Stimulated activated CD8-positive, alpha-beta memory T cell treated with anti-CD3 and anti-CD28 coated beads, Interleukin-15, amount 100 ng/mL, for 1 hour (primary cell): ENCODE data around the gene PRPF6.

Source experiments
- DNase-seq: peaks from one replicate; pipeline ENCODE4 v3.0.0-alpha.2; 2020; ENCODE audit warnings: low read depth

PRPF6 gene, protein sequence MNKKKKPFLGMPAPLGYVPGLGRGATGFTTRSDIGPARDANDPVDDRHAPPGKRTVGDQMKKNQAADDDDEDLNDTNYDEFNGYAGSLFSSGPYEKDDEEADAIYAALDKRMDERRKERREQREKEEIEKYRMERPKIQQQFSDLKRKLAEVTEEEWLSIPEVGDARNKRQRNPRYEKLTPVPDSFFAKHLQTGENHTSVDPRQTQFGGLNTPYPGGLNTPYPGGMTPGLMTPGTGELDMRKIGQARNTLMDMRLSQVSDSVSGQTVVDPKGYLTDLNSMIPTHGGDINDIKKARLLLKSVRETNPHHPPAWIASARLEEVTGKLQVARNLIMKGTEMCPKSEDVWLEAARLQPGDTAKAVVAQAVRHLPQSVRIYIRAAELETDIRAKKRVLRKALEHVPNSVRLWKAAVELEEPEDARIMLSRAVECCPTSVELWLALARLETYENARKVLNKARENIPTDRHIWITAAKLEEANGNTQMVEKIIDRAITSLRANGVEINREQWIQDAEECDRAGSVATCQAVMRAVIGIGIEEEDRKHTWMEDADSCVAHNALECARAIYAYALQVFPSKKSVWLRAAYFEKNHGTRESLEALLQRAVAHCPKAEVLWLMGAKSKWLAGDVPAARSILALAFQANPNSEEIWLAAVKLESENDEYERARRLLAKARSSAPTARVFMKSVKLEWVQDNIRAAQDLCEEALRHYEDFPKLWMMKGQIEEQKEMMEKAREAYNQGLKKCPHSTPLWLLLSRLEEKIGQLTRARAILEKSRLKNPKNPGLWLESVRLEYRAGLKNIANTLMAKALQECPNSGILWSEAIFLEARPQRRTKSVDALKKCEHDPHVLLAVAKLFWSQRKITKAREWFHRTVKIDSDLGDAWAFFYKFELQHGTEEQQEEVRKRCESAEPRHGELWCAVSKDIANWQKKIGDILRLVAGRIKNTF

DNA sequence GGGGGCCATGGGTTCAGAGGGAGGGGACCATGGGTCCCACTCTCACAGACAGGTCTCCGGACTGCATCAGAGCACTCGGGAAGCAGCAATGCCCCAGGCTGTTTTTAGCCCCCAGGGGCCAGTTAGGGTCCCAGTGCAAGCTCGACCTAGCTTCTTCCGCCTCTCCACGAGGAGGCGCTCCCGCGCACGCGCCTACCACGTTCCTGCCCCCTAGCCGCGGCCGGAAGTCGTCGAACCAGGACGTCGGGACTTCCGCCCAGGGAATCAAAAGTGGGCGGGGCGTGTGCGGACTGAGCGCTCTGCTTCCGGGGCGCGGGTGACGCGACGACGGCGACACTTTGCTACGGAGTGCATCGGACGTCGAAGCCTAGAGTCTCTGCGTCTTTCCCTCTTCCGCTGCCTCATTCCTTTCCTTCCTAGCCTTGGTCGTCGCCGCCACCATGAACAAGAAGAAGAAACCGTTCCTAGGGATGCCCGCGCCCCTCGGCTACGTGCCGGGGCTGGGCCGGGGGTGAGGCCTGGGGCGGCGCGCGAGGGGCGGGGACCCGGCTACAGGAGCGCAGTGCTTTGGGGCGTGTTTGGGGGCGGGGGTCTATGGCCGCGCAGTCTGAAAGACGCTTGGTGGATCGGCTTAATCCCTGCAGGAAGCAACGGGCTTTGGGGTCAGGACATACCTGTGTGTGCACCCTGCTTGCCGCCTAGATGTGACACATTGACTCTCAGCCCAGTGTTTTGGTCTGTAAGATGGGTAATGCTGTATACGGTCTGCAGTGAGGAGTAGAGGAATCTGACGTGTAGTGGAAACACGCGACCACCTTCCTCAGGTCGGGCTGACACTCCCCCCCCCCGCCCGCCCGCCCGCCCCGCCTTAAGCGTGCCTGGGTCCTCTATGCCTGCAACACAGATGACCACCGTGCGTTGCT, at the start of gene PRPF6:
Gene PRPF6 (plus strand): TSS at position 327 of the 923 bp plus-strand sequence. CDS start 114 bp downstream, at position 441.
- peak; percentile 86 for DNase-seq

DNA sequence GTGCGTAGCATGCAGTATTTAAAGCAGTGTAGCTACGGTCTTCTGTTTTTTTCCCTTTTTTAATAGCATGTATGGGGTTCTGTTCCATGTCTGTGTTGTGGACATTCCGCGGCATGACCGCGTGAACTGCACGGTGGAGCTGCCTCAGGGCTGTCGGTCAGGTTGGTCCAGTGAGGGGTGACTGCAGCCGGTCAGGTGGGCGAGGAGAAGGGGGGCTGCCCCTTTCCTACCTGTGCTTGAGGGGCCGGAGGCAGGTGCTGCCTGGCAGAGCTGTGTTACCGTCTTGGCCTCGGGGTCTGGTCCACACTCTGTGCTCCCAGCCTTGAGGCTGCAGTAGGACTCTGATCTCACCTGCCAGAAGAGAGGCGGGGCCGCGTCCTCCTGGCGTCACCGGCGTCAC, 49.2 kb upstream of the PRPF6 start:
- DNase-seq, result no peak

DNA sequence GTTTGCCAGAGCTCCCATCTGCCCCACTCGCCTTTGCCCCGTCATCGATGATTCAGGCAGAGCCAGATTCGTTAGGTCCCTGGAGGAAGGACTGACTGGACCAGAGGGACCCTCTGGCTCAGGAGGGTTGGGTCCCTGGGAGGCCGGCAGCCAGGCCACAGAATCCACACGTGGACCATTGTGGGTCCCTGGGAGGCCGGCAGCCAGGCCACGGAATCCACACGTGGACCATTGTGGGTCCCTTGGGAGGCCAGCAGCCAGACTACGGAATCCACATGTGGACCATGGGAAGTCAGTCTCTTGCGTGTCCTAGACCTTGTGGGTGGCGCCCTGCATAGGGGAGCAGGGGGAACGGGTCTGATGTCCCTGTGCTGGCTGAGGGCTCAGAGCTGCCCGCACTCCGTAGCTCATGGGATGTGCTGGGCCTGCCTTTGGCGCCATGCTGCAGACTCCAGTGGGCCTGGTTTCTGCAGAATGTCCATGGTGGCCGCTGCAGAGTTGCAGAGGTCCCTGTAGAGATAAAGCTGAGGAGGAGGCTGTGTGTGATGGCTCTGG, 48.2 kb upstream of the PRPF6 start:
- DNase-seq, result no peak

DNA sequence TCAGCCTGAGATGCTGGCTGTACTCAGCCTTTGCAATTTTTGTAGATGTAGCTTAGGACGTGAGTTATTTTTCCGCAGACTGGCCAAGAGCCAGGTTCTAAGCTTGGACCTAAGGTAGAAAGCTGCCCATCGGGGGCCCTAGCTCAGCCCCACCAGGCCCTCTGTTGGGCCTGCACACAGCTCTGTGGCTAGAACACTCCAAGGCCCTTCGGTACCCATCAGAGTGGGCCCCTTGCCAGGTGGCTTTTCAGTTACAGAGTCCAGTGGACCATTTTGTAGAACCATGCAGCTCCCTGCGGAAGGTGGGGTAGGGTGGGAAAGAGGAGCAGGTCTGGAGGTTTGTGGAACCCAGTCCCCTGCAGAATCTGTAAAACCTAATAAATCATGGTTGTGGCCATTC, 47.3 kb upstream of the PRPF6 start:
- no peak for DNase-seq

DNA sequence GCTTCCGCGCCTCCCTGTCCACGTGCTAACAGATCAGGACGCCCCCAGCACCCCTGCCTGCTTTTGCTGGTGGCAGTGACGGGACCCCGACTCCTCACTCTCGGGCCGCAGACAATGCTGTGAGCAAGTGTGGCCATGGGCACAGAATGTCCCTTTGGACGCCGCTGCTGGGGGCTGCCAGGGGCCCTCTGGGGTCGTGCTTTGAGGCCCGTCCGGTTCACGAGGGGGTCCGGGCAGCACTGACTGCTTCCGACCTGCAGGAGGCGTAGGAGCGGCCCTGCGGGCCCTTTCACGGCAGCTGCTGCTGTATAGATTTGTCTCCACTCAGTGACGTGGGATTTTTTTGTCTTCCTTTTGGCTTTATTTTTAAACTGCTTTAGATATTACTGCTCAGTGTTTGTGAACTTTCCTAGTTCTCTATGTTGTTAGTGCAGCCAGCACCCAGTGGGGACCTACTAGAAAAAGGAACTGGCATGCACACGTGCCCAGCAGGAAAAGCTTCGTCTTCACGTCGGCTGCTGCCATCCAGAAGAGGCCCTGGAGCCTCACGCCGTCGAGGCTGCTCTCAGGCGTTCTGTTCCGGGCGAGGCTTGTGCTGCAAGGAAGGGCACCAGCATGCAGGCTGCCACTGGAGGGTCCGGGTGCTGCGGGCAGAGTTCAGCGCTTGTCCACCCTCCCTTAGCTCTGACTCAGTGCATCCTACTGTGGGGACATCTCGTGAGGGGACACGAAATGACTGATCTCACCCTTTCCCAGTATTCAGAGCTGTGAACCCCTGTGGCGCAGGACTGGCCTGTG, 46.5 kb upstream of the PRPF6 start:
- no peak for DNase-seq

DNA sequence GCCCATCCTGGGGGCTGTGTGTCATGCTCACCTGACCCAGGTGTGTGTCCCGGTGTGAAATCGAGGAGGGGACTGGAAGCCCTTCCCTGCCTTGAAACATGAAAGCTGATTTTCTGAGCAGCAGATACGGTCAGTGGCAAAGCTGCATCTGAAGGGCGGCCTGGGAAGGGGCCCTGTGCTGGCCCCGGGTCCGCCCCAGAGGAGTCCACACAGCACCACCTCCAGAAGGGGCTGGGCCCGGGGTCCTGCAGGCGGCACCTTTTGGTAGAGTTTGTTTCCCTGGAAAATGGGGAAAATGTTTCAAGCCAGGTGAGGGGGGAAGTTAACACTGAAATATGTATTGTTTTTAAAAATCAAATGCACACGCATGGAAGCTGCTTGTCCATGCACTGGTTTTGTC, 45.5 kb upstream of the PRPF6 start:
- DNase-seq, result no peak

DNA sequence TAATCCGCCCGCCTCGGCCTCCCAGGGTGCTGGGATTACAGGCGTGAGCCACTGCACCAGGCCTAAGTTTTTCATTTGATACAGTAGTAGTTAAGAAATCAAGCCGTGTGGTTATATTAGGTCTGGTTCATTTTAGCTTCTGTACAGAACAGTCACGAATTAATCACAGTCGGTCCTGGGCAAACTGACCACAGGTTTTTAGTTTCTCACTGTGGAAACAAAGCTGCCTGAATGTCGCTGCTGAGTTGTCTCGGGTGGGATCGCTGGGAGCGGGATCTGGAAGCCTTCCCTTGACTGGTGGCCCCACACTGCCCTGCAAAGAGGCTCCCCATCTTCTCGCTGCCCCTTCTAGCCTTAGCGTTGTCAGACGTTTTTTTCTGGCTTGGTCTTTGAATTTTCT, 43.3 kb upstream of the PRPF6 start:
- no peak for DNase-seq

DNA sequence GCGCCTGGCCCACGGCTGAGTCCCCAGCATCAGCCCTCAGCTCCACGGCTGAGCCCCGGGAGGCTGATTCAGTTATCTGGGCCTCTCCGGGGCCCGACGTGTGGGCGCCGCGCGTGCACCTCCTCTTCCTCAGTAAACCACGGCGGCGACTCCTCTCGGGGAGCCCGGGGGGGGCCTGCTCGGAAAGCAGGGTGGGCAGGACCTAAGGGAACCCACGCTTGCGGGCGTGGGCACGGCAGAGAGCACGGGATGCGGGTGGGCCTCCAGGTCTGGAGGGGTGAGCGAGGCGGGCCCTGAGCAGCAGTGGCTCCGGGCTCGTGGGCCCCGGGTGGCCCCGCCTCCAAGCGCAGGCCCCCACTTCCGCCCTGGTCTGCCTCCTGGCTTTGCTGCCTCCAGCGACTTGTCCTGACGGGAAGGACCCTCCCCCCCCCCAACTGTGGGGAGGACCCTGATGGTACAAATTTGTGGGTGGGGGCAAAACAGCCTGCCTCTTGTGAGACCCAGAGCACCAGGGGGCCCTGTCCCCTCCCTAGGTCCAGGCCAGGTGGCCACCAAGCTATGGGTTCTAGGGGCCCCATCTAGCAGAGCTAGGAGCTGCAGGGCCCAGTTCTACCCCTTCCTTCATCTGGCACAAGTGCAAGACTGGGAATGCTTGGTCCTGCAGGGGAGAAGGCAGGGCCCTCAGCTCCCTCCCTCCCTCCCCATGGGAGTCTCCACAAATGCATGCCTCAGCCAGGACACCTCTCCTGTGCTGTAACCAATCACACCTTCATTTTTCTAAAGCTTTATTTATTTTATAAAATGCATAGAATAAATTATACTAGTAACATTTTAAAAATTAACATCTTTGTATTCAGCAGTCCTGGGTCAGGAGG, 41.6 kb upstream of the PRPF6 start:
- no peak for DNase-seq

DNA sequence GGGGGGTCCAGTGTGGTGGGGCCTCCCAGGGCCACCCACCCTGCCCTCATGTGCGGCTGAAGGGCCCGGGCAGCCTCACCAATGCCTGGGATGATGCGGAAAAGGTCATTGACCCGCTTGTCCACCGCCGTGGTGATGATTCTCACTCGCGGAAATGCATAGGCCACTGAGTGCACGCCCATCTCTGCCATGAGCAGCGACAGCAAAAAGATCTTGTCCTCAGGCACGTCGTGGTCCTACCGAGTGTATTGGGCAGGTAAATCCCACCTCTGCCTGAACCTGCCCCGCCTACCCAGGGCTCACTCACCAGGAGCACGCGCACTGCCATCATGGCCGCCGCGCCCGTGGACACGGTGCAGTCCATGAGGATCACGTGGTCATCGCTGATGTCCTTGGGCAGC, 40.9 kb upstream of the PRPF6 start:
- DNase-seq, result no peak

DNA sequence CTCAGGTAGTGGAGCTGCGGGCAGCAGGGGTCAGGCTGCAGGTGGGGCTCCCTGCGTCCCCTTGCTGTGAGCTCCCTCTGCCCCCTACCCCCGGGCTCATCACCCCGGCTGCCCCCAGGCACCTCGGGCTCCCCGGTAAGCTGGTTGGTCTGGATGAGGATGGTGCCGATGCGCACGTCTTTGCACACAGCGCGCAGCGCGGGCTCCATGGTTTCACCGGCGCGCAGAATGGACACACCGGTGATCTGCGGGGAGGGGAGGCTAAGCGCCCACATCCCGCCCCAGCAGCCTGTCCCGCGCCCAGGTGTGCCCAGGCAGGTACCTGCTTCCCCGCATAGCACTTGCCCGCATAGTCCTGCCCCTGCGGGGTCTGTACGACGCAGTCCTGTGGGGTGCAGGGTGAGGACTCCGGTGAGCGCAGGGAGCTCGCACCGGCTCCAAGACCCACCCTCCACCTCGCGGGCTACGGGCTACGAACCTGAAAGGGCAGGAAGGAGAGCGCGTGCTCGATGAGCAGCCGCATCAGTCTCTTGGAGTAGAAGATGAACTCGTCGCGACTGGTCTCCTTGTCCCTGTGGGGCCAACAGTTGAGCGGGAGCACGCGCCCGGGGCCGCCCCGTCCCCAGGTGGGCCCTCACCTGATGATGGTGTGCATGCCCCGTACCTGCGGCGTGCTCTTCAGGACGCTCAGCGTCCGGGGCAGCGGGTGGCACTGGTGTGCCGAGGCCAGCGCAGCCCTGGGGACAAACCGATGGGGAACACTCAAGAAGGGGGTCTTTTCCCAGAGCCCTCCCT, 40.3 kb upstream of the PRPF6 start:
- DNase-seq, result no peak

DNA sequence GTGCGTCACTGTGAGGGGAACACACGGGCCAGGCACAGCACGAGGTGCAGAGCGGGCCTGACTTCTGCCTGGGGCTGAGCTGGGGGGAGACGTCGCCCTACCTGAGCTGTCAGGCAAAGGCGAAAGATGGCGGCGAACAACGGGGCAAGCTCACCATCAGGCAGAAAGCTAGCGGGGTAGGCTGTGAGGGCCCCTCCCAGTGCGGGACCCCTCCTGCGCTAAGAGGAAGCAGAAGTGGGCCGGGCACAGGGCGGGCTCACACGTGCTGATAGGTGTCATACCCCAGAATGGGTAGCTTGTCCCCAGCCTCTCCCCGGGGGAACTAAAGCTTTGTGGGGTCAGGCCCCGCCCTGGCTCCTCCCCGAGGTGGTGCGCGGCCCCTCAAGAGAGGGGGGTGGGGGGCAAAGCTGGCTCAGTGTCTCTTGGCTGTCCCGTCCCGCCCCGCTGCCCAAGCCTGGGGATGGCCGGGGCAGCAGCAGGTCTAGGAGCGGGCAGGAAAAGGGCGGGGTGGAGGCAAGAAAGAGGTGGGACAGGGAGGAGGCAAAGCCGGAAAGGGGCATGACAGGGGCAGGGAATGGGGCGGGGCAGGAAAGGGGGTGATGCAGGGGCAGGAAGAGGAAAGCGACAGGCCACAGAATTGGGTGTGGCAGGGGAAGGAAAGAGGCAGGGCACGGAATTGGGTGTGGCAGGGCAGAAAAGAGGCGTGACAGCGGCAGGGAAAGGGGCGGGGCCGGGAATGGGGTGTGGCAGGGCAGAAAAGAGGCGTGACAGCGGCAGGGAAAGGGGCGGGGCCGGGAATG, 39.5 kb upstream of the PRPF6 start:
- no peak for DNase-seq

DNA sequence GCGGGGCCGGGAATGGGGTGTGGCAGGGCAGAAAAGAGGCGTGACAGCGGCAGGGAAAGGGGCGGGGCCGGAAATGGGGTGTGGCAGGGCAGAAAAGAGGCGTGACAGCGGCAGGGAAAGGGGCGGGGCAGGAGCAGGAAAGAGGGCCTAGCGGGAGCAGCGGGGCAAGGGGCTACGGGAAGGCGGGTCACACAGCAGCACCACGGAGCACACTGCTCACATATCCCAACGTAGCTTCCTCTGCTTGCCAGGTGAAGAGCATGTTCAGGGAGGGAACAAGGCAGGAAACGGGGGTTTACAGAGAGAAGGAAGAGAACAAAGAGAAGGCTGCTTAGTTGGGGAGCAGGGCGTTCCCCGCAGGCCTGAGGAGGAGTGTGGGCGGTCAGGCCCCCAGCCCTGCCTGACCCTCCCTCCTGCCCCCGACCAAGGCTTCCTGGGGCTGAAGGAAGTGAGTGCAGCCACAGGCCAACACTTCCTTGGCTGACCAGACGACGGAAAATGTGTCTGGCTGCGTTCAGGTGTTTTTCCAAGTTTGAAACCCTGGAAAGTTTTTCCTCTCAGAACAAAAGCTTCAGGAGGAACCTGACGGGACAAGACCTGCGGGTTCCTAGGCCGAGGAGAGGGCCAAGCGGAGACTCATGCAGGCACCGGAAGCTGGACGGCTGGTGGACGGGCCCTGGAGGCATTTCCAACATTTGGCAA, 38.5 kb upstream of the PRPF6 start:
- no peak for DNase-seq

DNA sequence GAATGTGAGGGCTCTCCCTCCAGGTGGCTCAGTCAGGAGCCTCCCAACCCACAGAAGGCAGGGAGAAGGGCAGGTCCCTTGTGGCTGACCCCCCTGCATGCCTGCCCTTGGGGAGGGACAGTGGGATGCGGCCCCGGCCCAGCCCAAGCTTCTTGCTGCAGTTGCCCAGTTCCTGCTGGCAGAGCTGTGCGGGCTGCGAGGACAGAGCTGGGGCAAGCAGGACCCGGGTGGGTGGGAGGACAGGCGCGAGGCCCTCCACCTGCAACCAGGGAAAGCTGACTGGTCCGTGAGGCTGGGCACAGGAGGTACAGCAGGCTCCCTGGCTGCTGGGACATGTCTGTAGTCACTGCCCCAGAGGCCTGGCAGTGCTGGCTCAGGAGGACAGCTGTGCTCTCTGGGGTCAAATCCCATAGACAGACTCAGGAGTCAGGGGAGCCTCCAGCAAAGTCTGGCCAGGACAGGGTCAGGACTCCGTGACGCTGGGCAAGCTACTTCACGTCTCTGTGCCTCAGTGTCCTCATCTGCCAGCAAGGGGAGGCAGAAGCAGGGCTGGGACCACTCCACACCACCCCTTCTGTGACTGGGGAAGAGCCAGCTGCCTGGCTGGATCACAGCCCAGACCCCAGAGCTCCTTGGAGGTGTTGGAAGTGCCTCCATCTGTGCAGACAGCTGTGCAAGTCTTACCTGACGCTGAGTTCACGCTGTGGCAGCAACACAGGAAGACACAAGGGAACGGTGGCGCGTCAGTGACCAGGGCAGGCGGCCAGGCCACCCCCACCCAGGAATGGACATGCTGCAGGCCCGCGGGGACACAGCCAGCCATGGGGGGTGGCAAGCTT, 37.7 kb upstream of the PRPF6 start:
- no peak for DNase-seq

DNA sequence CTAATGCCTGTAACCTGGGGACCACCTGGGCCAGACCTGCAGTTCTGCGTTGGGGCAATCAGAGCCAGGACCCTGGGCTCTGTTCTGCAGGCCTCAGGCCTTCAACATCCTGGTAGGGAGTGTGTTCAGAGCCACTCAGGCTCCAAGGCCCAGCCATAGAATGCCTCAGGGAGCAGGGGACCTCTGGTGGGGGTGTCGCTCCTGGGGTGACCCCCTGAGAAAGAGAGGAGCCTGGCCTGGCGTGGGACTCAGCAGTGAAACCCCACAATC, 37.2 kb upstream of the PRPF6 start:
- no peak for DNase-seq

DNA sequence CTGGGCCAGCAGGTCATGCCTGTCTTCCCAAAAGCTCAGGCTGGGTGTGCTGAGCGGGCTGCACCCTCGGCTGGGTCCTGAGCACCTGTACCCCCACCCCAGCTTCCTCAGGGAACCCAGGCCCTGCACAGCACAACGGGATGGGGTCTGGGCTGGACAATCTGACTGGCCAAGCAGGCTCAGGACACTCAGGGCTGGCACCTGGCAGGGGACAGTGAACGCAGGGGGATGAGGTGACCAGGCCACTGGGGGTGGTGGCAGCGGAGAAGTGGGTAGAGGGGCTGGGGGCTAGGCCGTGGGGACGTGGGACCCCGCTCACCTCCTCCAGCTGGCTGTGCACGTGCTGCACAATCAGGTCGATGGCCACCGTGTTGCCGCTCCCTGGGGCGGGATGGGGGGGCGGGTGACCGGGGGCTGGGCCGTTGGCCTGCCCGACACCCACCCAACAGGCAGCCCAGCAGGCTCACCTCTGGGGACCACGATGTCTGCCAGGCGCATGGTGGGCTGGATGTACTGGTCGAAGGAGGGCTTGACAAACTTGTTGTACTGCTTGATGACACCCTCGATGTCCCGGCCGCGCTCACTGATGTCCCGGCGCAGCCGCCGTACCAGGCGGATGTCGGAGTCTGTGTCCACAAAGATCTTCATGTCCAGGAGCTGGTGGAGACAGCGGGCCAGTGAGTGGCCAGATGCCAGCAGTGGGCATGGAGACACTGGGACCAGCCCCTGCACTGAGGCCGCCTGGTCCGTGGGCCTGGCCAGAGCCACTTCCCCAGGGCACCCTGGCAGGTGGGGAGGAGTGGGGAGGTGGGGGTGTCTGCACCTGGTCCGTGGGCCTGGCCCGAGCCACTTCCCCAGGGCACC, 36.6 kb upstream of the PRPF6 start:
- DNase-seq, result no peak
